ENCODE data around the gene C11orf98. TPM values are rescaled to one million over a fixed set of nuclear protein-coding genes. Genes with fewer than 3 reads are reported as not detected.

Gene C11orf98
- total and polyA plus RNA-seq, 2 of the 13 experiments (the other 11 are each of a cell fraction or from before 2014, with no cell fraction given) = 30.4 to 91.8 TPM

- no peak for TF ChIP-seq ARID5B (CRISPR knock-in tag; IDR thresholded peaks at IDR 0.05)
- TF ChIP-seq RNF2 (conservative IDR thresholded peaks at IDR 0.05; ENCODE audit: low read depth) = no peak
- TF ChIP-seq PBX3 (CRISPR knock-in tag; IDR thresholded peaks at IDR 0.05; ENCODE audit: borderline replicate concordance) = no peak
- no peak for TF ChIP-seq SPEN (CRISPR knock-in tag; IDR thresholded peaks at IDR 0.05; ENCODE audit: low read depth)
- peak; percentile 34; the same call in 1 of the 2 replicates for TF ChIP-seq ZBTB2 (CRISPR knock-in tag; IDR thresholded peaks at IDR 0.05; ENCODE audit: low read depth)
- TF ChIP-seq BCL6 (CRISPR knock-in tag; IDR thresholded peaks at IDR 0.05) = 0 out of 2 replicates have a peak, but pooled peaks have one; percentile 31
- no peak; the same call in none of the 2 replicates for TF ChIP-seq ZFX (CRISPR knock-in tag; IDR thresholded peaks at IDR 0.05; ENCODE audit: low read depth)
- TF ChIP-seq CEBPZ (IDR thresholded peaks at IDR 0.05; ENCODE audit: low read length) = no peak
- no peak for TF ChIP-seq ZNF770 (CRISPR knock-in tag; IDR thresholded peaks at IDR 0.05)
- no peak for TF ChIP-seq ZFY (CRISPR knock-in tag; IDR thresholded peaks at IDR 0.05)
- no peak for TF ChIP-seq ZNF660 (CRISPR knock-in tag; IDR thresholded peaks at IDR 0.05; ENCODE audit: borderline replicate concordance, low read depth)
- no peak for TF ChIP-seq SNAPC5 (CRISPR knock-in tag; IDR thresholded peaks at IDR 0.05; ENCODE audit: borderline replicate concordance)
Measured at GRCh38 chr11:62705880-62706849, 41.2 kb upstream of the C11orf98 start (continued).

All from HepG2 (cell line).